Gastroesophageal sphincter (tissue), 3 donors: ENCODE results near the gene IPCEF1.

ENCODE experiments used
- POLR2AphosphoS5 ChIP-seq: sonication (generic); formaldehyde crosslinking; IDR thresholded peaks from one replicate; pipeline ENCODE4 v1.6.1; 2017; ENCODE audit warnings: antibody characterized with exemption
- TF ChIP-seq, protein P1 (sequence below), 4 experiments: fragments of 200-600 bp in 2 of 4; fragments of 450-650 bp in 2 of 4; sonication (generic) in 1 of 4; IDR thresholded peaks; one replicate each; pipeline ENCODE4 v1.5.1; 2017 to 2019; ENCODE audit warnings: antibody characterized with exemption in 4 of 4, mild to moderate bottlenecking in 2 of 4, moderate library complexity in 2 of 4

DNA sequence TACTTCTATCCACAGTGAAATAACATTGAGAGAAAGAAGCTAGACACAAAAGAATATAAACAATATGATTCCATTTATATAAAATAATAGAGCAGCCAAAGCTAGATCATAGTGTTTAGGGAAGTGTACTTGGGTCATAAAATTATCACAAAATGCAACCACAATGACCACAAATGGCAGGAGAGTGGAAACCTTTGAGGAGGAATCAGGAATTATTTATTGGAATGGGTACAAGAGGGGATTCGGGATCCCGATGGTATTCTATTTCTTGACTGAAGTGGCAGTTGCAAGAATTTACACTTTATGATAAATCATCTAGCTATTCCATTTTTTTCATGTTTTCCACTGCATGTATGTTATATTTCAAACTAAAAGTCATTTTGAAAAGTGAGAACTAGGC is 76.1 kb downstream of the IPCEF1 start:
- no peak for TF ChIP-seq POLR2AphosphoS5
- TF ChIP-seq, protein P1, sequence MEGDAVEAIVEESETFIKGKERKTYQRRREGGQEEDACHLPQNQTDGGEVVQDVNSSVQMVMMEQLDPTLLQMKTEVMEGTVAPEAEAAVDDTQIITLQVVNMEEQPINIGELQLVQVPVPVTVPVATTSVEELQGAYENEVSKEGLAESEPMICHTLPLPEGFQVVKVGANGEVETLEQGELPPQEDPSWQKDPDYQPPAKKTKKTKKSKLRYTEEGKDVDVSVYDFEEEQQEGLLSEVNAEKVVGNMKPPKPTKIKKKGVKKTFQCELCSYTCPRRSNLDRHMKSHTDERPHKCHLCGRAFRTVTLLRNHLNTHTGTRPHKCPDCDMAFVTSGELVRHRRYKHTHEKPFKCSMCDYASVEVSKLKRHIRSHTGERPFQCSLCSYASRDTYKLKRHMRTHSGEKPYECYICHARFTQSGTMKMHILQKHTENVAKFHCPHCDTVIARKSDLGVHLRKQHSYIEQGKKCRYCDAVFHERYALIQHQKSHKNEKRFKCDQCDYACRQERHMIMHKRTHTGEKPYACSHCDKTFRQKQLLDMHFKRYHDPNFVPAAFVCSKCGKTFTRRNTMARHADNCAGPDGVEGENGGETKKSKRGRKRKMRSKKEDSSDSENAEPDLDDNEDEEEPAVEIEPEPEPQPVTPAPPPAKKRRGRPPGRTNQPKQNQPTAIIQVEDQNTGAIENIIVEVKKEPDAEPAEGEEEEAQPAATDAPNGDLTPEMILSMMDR (IDR thresholded peaks at IDR 0.05), result no peak
